Hematopoietic multipotent progenitor cell (in vitro differentiated cells): ENCODE results near the gene DUSP18. TPM values are rescaled to one million over a fixed set of nuclear protein-coding genes. Genes with fewer than 3 reads are reported as not detected.
"Not testable (repeated sequence)": the region's sequence is repeated elsewhere in the genome, so short reads cannot be mapped to it uniquely, and the experiment has no call there.

Source experiments
- DNase-seq, 3 donors: peaks; one replicate each; pipeline ENCODE4 v3.0.0-alpha.2; 2011 to 2015; ENCODE audit warnings: low read depth in 2 of 3, low spot score in 2 of 3
- total RNA-seq: library from RNA; depleted of rRNA; stranded (reverse); fragments of >200 nt; gene quantifications from one replicate; pipeline ENCODE4 v1.2.3, GENCODE V29; 2012

The DUSP18 gene
- total RNA-seq, 1 donor = 51.7 TPM

DNA sequence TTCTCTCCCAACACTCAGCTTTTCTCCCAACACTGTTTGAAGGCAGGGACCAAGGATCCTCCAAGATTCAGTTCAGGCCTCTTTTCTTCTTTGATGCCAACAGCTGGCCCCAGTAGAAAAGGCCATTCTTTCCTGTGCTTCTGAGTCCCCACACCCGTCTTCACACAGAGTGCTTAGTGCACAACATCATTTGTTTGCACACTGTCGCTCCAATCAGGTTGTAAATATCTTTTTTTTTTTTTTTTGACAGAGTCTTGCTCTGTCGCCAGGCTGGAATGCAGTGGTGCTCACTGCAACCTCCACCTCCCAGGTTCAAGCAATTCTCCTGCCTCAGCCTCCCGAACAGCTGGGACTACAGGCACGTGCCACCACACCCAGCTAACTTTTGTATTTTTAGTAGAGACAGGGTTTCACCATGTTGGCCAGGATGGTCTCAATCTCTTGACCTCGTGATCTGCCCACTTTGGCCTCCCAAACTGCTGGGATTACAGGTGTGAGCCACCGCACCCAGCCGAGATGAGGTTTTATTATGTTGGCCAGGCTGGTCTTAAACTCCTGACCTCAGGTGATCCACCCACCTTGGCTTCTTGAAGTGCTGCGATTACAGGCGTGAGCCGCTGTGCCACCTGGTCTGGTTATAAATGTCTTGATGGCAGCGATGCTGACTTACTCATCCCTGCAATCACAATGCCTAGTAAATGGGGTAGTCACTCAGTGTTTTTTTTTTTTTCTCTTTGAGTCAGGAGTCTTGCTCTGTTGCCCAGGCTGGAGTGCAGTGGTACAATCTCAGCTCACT lies 12.4 kb upstream of the DUSP18 start:
- DNase-seq = not testable (repeated sequence)

DNA sequence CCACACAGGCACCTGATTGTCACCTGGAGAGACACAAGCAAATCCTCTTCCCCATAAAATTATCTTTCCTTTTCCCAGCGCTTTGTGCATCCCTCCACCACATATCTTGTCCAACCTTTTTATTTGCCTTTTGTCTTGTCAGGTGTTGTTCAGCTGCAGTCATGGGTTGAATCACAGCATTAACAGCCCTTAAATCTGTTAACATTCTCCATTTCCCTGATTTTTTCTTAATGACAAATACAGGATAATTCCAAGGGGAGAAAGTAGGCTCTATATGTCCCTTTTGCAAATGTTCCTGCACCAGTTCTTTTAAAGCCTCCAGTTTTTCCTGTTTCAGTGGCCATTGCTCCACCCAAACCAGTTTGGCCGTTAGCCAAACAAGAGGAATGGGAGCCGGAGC lies 8.9 kb upstream of the DUSP18 start:
- DNase-seq = not testable (repeated sequence)

DNA sequence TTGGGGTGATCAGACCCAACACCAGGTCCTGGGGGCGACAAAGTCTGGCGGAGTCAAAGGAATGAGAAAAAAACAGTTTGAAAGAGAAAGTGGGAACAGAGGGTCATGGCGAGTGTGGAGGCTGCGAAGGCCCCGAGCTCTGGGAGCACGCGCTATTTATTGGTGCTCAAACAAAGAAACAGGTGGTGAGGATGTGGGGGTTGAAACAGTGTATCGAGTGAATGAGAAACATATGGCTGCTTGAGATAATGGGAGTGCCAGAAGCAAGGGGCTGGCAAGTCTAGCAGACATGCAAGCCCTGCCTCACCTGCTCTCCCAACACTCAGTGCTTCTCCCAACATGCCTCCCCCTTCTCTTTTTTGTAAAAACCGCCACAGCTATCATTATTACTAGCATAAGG lies 7.8 kb upstream of the DUSP18 start:
- no peak for DNase-seq

DNA sequence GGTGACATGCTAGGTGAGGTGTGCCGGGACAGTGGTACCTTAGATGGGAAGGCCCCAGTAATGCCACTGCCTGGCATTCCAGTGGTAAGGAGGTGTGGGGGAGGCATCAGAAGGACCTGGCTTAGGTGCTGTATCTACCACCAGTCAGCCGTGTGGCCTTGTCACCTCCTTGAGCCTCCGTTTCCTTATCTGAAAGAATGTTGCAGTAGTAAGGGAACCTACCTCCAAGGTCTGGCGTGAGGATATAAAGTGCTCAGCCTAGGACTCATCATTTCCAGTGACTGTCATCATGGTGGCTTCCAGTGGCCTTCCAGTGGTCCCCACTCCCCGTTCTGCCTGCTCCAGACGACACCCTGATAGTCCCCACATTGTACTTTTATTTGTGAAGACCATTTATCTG lies 6.8 kb upstream of the DUSP18 start:
- no peak for DNase-seq

DNA sequence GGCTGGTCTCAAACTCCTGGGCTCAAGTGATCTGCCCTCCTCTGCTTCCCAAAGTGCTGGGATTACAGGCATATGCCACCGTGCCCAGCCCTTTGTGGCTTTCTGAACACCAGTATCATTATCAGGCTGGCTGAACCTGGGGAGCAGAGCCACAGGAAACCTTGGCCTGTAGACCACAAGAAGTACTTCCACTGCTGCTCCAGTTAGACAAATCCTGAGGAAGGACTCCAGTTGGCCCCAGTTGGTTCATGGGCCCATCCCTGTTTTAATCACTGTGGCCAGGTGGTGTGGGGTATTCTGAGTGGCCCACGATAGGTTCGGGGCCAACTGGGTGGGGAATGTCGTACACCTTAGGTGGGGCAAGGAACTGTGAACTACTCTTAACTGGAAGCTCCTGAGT lies 5.5 kb upstream of the DUSP18 start:
- no peak for DNase-seq

DNA sequence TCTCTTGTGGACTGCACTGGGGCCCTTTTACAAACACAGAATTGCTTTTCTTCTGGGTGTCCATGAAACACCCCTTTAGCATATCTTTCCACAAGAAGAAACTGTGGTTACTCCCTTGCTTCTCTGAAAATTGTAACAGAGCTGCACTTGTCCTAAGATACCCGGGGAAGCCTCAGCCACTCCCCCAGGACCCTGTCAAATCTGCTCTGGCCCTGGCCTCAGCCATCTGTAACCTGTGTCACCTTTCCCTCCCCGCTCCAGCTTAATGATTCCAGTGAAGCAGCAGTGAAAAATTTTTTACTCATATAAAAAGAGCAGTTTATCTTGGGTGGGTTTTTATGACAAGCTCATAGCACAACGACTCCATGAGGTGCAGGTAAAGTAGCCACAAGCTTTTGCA lies 3.4 kb upstream of the DUSP18 start:
- no peak for DNase-seq

DNA sequence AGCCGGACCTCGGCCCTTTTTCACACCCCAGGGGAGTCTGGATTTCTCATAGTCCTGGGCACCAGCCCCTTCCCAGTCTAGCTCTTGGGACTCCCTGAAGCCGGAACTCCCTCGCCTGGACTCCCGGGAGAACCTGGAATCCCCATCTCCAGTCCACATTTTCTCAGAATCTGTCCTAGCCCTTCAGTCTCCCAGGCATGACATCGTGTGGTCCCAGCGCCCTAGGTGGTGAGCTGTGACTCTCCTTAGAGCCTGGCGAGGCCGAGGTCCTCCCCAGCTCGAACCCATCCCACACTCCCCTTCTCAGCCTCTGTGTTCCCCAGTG lies 673 bp upstream of the DUSP18 start:
- no peak for DNase-seq

DNA sequence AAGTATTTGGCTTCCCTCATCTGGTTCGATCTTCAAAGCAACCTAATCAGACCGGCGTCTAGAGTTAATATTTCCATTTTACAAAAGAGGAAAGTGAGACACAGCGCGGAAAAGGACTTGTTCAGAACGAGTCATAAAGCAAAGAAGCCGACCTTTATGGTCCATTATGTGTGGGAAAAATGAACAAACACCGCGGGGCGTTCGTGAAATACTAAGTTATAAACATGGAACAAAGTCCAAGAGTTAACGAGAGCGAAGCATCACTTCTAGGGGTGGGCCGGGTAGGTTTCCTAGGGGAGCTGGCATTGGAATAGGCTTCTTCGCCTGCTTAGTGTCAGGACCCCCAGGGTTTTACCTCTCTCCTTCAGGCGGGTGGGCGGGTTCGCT lies 575 bp downstream of the DUSP18 start:
- DNase-seq = peak in 1 of 3 donors; percentile 4

DNA sequence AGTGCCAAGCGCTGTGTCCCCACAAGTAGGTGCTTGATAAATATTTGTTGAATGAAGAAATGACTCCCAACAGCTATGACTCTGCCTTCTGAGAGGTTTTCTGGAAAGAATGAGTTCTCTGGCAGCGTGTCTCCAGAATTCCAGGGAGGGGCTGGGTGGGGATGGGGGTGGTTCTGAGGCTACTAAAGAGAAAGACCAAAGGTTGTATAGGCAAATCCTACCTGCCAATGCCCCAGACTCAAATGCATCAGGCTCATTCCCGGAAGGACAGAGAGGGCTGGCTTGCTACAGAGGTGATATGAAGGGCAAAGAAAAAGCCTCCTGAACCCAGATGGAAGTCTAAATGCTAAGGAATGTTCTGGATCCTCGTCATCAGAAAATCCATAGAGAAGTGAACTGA lies 1.9 kb downstream of the DUSP18 start:
- DNase-seq = no peak

DNA sequence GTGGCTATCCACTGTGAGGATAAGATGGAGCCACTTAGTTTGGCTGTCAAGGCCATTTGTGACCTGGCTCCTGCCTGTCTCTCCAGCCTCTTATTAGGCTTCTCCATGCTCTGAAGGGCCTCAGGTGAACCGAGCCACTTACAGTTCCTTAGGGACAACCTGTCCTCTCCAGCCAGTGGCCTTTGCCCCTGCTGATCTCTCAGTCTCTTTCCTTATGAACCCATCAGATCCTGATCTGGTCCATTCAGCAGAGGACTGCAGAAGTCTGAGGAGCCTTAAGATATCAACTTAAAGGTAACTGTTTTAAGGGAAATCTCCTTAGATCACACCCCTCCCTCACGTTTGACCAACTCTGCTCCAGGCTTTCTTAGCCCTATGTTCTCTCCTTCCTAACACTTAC lies 2.4 kb downstream of the DUSP18 start:
- DNase-seq = no peak

DNA sequence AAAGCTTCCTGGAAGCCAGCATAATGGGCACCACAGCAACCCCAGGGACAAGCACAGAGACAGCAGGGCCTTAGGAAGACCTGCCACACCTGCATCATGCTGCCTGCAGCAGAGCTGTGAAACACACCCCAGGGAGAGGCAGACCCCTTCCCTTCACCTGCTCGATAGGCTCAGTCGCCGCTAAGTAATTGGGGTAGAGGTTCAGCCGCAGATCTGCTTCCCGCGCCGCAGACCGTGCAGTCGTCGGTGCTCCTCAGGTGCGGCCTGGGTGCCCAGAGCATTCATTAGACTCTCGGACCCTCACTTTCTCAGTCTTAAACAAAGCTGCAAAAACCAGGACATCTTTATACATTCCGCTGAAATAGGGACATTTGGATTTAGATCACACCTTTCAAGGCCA lies 2.9 kb downstream of the DUSP18 start:
- DNase-seq = no peak

DNA sequence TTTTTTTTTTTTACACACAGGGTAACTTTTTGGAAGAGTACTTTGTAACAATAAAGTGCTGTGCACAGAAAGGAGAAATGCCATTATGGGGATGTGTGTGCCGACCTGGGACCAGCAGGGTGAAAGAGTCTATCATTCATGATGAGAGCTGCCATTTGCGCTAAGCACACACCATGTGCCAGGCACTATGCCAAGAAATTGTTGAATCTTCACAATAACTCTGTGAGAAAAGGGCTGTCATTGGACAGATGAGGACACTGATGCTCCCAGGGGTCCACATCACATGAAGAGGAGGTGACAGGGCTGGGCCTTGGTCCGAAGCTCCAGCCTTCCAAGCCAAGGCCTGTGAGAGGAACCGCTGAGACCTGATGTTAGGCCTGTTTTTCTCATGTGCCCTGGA lies 5.6 kb downstream of the DUSP18 start:
- DNase-seq = no peak

DNA sequence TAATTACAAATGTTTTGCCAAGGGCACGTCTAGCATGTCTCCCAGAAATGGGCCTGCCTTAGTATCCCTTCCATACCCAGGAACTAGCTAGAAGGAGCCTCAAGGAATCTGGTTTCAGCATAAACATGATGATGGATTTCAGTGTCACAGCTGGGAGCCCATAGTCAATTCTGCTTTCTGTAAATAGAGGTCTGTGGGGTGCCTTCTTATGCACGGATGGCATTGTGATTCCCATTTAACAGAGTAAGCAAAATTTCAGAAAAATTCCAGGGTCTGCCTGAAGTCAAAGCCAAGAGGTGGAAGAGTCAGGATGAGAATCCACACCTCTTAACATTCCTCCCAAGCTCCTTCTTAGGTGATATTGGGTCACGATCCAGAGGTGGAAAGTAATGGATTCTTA lies 12.1 kb downstream of the DUSP18 start:
- no peak for DNase-seq

DNA sequence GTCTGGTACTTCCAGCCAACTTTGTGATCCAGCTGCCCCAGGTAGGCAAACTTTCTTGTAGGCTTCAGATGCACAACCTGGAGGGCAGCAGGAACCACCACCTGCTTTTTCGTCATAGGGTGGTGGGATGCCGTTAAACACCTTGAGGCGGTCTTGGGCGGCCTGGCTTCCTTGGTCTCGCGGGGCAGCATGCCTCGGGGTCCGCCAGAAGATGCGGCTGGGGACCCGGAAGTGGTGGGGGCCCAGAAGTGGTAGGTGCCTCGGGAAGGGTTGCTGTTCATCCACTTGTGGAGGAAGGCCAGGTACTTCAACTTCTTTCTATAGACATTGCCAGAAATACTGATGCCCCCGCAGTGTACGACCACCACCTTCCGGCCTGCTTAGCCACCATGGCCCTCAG lies 13.3 kb downstream of the DUSP18 start:
- DNase-seq = no peak

DNA sequence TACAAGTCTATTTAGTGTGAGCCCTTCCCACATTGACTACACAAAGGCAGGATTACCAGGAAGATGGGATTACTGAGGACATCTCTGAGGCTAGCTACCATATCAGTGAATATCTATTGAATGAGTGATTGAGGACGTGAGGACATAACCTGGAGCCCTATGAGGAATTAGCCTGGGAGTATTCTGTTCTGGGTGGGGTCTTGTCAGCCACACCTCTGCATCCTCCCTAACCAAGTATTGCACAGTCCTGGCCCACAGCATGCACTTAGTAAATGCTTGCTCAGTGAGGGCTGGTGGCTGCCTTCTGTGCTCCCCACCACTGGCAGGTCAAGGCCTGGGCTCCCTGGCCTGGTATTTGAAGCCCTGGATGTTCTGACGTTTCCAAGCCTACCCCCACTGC lies 14.8 kb downstream of the DUSP18 start:
- no peak for DNase-seq

DNA sequence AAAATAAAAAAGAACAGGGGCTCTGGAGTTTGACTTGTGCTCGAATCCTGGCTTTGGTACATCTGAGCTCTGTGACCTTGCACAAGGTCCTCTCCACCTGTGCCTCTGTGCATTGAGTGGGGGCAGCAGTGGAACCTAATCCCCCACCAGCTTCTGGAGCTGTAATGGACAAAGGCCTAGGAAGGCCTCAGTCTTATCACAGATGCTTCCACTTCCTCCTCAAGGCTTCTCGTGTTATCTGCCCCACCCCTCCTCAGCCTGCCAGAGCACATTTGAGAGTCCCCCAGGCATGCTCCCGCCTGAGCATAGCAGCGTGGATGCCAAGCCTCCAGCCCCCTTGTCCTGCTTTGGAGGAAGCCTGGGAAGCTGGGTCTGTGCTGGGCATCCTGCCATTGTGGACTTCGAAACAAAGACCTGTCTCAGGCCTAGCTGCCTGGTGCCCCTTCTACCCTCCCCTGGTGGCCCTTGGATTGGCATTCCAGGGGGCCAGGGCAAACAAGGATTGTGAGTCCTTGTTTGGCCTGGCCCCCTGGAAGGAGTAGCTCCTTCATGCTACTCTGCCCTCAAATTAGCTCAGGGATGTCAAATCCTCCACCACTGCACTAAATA lies 17.1 kb downstream of the DUSP18 start:
- no peak for DNase-seq

DNA sequence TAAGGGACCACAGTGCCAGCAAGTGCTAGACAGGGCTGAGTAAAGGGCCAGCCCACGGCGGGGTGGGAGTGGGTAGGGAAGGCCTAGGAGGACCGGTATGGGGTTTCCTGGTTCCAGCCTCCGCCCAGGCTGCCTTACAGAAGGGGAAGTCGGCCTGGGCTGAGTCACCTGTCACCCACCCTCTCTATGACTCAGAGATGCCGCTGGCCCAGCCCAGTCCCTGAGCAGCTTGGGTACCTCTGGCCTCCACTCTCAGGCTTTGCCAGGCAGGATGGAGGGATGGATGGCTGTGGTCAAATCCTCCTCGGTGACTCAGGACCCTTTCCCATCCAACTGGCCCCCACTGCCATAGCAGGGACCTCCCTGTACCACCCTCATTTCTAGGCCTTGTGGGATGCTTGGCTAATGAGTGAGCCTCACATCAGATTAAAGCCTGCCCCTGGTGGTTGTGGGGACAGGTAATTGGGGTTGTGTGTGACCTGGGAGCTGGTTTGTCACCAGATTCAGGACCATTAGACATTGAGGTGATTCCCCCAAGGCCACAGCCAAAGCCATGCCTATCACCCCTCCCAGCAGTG lies 18.2 kb downstream of the DUSP18 start:
- DNase-seq = peak in 2 of 3 donors; percentile 86 to 92

DNA sequence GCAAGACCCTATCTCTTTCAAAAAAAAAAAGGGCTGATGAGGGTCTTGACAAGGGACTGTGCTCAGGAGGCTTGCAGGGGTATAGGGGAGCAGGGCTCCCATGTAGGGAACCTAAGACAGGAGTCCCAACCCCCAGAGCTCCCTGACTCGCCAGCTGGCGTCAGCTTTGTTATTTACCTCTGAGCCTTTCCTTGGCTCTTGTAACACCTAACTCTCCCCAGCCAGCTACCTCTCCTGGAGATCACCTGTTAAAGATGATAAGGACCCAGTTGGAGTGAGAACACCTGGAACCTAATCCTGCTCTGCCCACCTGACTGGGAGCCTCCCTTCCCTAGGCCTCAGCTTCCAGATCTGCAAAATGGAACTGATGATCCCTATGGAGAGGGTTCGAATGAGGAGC lies 18.9 kb downstream of the DUSP18 start:
- no peak for DNase-seq

DNA sequence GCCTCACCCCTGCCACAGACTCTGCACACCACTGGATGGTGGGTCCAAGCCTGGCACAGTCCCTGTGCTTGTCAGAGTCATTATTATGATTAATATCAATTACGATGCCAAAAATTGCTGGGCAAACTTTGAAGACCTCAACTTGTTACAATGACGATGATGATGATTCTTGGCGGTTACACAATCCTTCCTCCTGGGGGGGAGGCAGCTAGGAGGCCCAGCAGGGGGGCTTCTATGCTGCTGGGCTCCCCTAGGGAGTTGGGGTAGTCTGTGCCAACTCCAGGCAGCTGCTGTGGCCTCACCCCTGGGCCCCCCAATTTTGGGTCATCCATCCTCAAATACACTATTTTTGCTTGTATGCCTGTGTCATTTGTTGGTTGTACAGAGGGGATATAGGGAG lies 20.1 kb downstream of the DUSP18 start:
- no peak for DNase-seq

DNA sequence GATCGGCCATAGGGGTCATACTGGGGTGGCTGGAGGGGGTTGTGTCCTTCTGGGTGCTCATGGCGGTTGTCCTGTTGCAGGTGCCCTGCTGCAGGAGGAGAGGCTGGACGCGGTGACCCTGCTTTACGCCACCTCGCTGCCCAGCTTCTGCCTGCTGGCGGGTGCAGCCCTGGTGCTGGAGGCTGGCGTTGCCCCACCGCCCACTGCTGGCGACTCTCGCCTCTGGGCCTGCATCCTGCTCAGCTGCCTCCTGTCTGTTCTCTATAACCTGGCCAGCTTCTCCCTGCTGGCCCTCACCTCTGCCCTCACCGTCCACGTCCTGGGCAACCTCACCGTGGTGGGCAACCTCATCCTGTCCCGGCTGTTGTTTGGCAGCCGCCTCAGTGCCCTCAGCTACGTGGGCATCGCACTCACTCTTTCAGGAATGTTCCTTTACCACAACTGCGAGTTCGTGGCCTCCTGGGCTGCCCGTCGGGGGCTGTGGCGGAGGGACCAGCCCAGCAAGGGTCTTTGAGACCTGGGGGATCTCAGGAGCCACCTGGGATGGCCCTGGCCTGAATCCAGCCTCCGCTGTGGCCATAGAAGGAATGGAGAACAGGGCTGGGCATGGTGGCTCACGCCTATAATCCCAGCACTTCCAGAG lies 21.0 kb downstream of the DUSP18 start:
- DNase-seq = no peak

DNA sequence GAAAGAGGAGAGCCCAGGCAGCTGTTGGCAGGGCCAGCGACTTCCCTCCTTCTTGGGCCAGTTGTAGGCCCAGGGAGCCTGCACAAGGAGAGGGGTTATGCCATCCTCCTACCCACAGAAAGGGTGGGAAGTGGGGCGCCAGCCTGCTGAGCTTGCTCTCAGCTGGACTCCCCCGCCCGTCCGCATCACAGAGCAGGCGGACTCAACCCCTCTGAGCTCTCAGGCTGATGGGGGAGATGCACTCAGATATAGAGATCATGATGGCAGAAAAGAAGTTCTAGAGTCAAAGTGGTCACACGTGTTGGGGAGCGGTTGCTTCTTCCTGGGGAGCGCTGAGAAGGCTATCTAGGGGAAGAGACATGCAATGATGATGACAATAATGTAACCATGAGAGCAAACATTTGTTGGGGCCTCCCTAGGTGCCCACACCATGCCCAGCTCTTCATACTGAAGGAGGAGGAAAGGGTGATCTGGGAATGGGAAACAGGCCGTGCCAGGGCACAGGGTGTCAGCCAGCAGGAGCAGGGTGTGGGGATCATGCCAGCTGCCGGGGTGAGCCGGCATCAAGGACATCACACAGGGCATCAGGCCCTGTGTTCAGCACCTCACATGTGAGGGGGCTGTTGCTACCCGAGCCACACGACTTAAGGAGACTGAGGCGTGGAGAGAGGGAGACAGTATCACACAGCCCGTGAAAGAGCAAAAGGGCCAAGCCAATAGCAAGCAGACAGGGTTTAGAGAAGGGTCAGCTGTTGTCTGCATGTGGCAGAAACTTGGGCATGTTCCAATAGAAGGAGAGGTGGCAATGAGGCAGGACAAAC lies 24.4 kb downstream of the DUSP18 start:
- DNase-seq = peak in 1 of 3 donors; percentile 12
